Subcutaneous adipose tissue (tissue), 4 donors: Measurements from ENCODE around the gene NPR2. TPM values are rescaled to one million over a fixed set of nuclear protein-coding genes. Genes with fewer than 3 reads are reported as not detected.

Experiments
- total RNA-seq, 4 donors: library from RNA; depleted of rRNA; stranded (reverse); fragments of >200 nt; gene quantifications; one replicate each; pipeline ENCODE4 v1.1.0, GENCODE V29; 2016
- TF ChIP-seq, protein P1 (sequence below): fragments of 450-650 bp; IDR thresholded peaks from one replicate; pipeline ENCODE4 v1.5.1; 2016; ENCODE audit warnings: low read depth, mild to moderate bottlenecking, control low read depth, antibody characterized with exemption, moderate library complexity

The NPR2 gene
- total RNA-seq, 4 donors from 2014 or later: 15.8 to 36.1 (median 24.3) TPM

DNA sequence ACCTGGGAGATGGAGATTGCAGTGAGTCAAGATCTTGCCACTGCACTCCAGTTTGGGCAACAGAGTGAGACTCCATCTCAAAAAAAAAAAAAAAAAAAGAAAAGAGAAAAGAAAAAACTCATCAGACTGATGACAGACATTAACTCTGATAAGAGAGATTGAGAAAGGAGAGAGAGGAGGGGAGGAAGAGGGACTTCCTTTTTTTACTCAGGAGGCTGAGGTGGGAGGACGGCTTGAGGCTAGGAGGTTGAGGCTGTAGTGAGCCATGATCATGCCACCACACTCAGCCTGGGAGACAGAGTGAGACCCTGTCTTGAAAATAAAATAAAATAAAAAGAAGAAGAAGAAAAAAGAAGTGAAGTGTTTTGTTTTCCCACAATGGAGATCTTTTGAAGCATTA, 27.6 kb upstream of the NPR2 start:
- TF ChIP-seq, protein P1, sequence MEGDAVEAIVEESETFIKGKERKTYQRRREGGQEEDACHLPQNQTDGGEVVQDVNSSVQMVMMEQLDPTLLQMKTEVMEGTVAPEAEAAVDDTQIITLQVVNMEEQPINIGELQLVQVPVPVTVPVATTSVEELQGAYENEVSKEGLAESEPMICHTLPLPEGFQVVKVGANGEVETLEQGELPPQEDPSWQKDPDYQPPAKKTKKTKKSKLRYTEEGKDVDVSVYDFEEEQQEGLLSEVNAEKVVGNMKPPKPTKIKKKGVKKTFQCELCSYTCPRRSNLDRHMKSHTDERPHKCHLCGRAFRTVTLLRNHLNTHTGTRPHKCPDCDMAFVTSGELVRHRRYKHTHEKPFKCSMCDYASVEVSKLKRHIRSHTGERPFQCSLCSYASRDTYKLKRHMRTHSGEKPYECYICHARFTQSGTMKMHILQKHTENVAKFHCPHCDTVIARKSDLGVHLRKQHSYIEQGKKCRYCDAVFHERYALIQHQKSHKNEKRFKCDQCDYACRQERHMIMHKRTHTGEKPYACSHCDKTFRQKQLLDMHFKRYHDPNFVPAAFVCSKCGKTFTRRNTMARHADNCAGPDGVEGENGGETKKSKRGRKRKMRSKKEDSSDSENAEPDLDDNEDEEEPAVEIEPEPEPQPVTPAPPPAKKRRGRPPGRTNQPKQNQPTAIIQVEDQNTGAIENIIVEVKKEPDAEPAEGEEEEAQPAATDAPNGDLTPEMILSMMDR: no peak

DNA sequence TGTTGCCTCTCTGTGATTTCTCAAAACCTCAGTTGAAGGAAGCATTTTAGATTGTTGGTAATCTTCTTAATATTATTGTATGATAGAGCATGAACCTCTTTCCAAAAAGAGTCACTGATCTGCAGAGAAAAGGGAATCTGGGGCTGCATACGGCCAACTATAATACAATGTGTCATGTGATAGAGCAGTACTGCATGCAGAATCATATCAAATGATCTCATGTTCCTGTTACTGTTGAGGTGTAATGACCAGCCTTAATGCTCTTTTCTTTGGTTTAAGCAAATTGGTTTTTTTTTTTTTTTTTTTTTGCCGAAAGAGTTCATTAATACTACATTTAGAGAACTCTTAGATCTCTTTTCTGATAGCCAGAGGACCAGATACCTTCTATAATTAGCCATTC, 24.4 kb upstream of the NPR2 start:
- TF ChIP-seq, protein P1: no peak

DNA sequence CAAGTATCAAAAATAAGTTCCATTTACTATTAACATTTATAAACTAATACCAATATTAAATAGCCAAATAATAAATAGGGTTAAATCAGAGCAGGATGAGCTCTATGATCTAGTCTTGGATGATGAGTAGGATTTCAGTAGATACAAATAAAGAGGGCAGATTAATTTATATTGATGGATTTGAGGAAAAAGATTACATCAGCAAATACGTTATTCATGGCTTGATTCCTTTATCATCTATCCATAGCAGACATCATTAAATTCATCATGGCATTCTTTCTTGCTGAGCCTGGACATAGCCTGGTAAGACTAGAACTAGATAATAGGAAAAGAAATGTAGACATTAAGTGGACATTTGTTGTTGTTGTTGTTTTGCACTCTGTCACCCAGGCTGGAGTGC, 23.9 kb upstream of the NPR2 start:
- TF ChIP-seq, protein P1: no peak

DNA sequence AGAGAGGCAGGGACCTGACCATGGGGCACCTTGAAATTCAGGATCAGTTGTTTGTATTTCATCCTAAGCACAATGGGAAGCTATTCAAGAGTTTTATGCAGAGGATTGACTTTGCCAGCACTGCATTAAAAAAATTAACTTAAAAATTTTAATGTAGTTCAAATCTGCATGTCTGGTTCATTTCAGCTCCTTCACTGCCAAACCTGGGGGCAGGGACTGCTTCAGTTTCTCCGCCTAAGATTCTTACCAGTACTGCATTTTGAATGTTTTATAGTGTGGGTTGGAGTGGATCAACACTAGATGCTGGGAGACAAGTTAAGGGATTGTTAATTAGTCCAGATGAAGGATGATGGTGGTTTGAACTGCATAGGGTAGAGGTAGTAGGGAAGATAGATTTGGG, 21.6 kb upstream of the NPR2 start:
- TF ChIP-seq, protein P1: no peak

DNA sequence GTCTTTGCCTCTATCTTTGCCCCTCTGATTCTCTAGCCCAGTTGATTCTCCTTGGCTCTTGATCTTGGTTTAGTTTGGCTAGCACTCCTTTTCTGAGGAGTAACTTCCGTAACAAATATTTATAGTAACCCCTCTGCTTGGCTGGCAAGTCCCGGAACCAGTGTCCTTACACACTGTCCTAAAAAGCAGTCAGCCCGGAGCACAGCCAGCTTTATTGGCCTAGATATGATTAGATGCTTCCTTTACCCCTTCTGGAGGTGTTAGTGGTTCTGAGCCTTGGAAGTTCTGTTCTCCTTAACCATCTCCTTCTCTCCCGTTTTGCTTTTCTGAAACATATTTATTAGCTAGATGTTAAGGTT, 20.3 kb upstream of the NPR2 start:
- TF ChIP-seq, protein P1: no peak

DNA sequence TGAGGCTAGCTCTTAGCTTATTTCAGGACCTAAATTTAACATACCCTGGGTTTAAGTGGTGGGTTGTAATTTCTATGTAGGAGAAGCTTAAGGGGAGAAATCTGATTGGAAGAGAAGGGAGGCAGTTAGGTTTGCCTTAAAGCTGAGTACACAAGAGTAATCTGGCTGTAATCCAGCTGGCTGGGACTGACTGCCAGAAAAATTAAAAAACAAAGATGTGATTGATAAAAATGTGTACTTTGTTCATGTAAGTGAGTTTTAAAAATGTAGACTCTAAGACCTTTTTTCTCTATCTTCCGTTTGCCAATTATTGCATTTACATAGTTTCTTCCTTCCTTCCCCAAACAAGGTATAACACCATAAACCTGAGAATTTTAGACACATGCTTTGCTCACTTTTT, 19.9 kb upstream of the NPR2 start:
- TF ChIP-seq, protein P1: no peak

DNA sequence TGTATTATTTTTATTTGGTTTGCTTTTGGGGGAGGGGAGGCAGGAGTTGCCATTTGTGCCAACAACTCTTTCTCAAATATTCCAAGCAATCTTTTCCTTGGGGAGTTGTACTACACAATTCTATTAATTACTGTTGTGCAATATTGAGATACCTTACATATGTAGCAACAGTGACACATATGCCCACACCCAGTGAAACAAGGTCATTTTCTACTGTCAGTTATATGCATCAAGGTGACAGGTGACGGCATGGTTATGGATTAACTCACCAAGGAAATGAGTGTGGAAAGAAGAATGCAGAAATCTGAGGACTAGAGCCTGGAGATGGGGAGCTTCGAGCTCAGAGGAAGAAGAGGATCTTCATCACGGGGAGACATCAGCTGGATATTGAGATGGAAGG, 19.4 kb upstream of the NPR2 start:
- TF ChIP-seq, protein P1: no peak
